HCT116 (cell line): Measurements from ENCODE around the gene OCEL1. TPM values are rescaled to one million over a fixed set of nuclear protein-coding genes. Genes with fewer than 3 reads are reported as not detected.

ENCODE experiments used
- ATAC-seq: fragments of 200-7000 bp; cut with Tn5 transposase; 2 replicates; pipeline ENCODE4 v1.9.1; 2020; ENCODE audit warnings: mild to moderate bottlenecking, moderate library complexity
- BruUV-seq: library from RNA; stranded (reverse); fragments of 400-500 nt; replicated peaks from 2 replicates; lab custom pipeline; 2021; lab: Mats Ljungman, UMichigan
- CTCF ChIA-PET: fragments of 300-600 bp; sonication (Branson Sonifier 250); formaldehyde crosslinking; loops from one replicate; lab custom pipeline; 2021; ENCODE audit warnings: antibody characterized with exemption; lab: Charles Lee
- POLR2A ChIA-PET: fragments of 300-600, 350-600 bp; sonication (Branson Sonifier 250); formaldehyde crosslinking; loops from one replicate; lab custom pipeline; 2021; ENCODE audit warnings: antibody characterized with exemption; lab: Charles Lee
- RAD21 ChIA-PET, 2 experiments: fragments of 300-600 bp; sonication (Branson Sonifier 250); formaldehyde crosslinking; loops; one replicate each; lab custom pipeline; 2023; ENCODE audit warnings: low total read pairs in 2 of 2; ENCODE audit not compliant: uncharacterized antibody in 2 of 2, unreplicated experiment in 2 of 2, low non-redundant PET in 1 of 2; lab: Charles Lee
- DNase-seq: peaks from one replicate; pipeline ENCODE4 v3.0.0-alpha.2; 2010; ENCODE audit warnings: low read depth, low spot score
- H2AFZ ChIP-seq: fragments of 200-600 bp; shearing (Covaris generic), sonication (generic); 2 replicates; pipeline ENCODE4 v1.6.1; 2017; ENCODE audit warnings: low read depth, mixed run types, mixed read lengths, antibody characterized with exemption, low read length; ENCODE audit not compliant: poor library complexity, severe bottlenecking
- H3K27ac ChIP-seq: 2 replicates; pipeline ENCODE4 v1.5.1; 2012; ENCODE audit warnings: low read depth, low read length
- H3K27me3 ChIP-seq: fragments of 200-600 bp; sonication (generic); 2 replicates; pipeline ENCODE4 v1.6.1; 2016; ENCODE audit warnings: mixed run types, low read length, mixed read lengths; ENCODE audit not compliant: insufficient read depth
- H3K36me3 ChIP-seq, 2 experiments: fragments of 200-500 bp in 1 of 2; fragments of 200-600 bp in 1 of 2; sonication (Bioruptor generic) in 1 of 2; sonication (generic) in 1 of 2; 2 replicates each; pipeline versions ENCODE4 v1.5.1 to v1.6.1; 2014 to 2016; ENCODE audit warnings: low read length in 2 of 2, inconsistent platforms in 1 of 2, mixed read lengths in 1 of 2, mixed run types in 1 of 2; ENCODE audit not compliant: insufficient read depth in 2 of 2, control insufficient read depth in 1 of 2
- H3K4me1 ChIP-seq, 2 experiments: fragments of 200-600 bp in 1 of 2; sonication (generic) in 1 of 2; 2 replicates each; pipeline versions ENCODE4 v1.5.1 to v1.6.1; 2012 to 2017; ENCODE audit warnings: low read length in 2 of 2, inconsistent platforms in 1 of 2, mild to moderate bottlenecking in 1 of 2, mixed read lengths in 1 of 2, mixed run types in 1 of 2, moderate library complexity in 1 of 2; ENCODE audit not compliant: insufficient read depth in 2 of 2, control insufficient read depth in 1 of 2
- H3K4me2 ChIP-seq: fragments of 200-600 bp; sonication (generic); 2 replicates; pipeline ENCODE4 v1.6.1; 2017; ENCODE audit warnings: mixed run types, low read length, mixed read lengths
- H3K4me3 ChIP-seq, 2 experiments: fragments of 200-600 bp in 1 of 2; sonication (generic) in 1 of 2; replicated peaks in 1 of 2; 2 replicates each; pipeline ENCODE4 v1.5.1; 2011 to 2016; ENCODE audit warnings: low read length in 2 of 2, control low read depth in 1 of 2, low read depth in 1 of 2, mild to moderate bottlenecking in 1 of 2, mixed read lengths in 1 of 2, mixed run types in 1 of 2
- H3K79me2 ChIP-seq: fragments of 200-600 bp; sonication (generic); 2 replicates; pipeline ENCODE4 v1.6.1; 2017; ENCODE audit warnings: mild to moderate bottlenecking, mixed run types, low read length, moderate library complexity, mixed read lengths; ENCODE audit not compliant: insufficient read depth
- H3K9ac ChIP-seq: fragments of 200-600 bp; sonication (generic); 2 replicates; pipeline ENCODE4 v1.6.1; 2016; ENCODE audit warnings: low read length, mixed read lengths
- H3K9me2 ChIP-seq: fragments of 200-600 bp; sonication (generic), shearing (Covaris generic); 2 replicates; pipeline ENCODE4 v1.6.1; 2017; ENCODE audit warnings: mixed run types, mild to moderate bottlenecking, moderate library complexity; ENCODE audit not compliant: insufficient read depth
- H3K9me3 ChIP-seq, 2 experiments: fragments of 200-500 bp in 1 of 2; fragments of 200-600 bp in 1 of 2; sonication (Bioruptor generic) in 1 of 2; sonication (generic) in 1 of 2; 2 replicates each; pipeline ENCODE4 v1.6.1; 2014 to 2017; ENCODE audit warnings: low read length in 2 of 2, mixed read lengths in 2 of 2, inconsistent platforms in 1 of 2, low read depth in 1 of 2, mild to moderate bottlenecking in 1 of 2, mixed run types in 1 of 2, moderate library complexity in 1 of 2; ENCODE audit not compliant: control insufficient read depth in 1 of 2, insufficient read depth in 1 of 2
- H4K20me1 ChIP-seq: fragments of 200-600 bp; sonication (generic), shearing (Covaris generic); 2 replicates; pipeline ENCODE4 v1.6.1; 2017; ENCODE audit warnings: mixed run types, mild to moderate bottlenecking, moderate library complexity; ENCODE audit not compliant: insufficient read depth
- CEBPB ChIP-seq: IDR thresholded peaks from 2 replicates; pipeline ENCODE4 v1.6.1; 2012; ENCODE audit warnings: low read depth
- FOSL1 ChIP-seq: IDR thresholded peaks from 2 replicates; pipeline ENCODE4 v1.6.1; 2012; ENCODE audit warnings: low read depth
- POLR2AphosphoS5 ChIP-seq: IDR thresholded peaks from 2 replicates; pipeline ENCODE4 v1.6.1; 2011; ENCODE audit warnings: mild to moderate bottlenecking, low read depth, low read length, moderate library complexity
- REST ChIP-seq: IDR thresholded peaks from 2 replicates; pipeline ENCODE4 v1.6.1; 2012; ENCODE audit warnings: low read depth
- SIN3A ChIP-seq: IDR thresholded peaks from 2 replicates; pipeline ENCODE4 v1.6.1; 2012; ENCODE audit warnings: low read depth
- SRF ChIP-seq: IDR thresholded peaks from 2 replicates; pipeline ENCODE4 v1.6.1; 2012; ENCODE audit warnings: low read depth
- TCF7L2 ChIP-seq: IDR thresholded peaks from 2 replicates; pipeline ENCODE4 v1.7.0; 2011; ENCODE audit warnings: borderline replicate concordance, inconsistent platforms; ENCODE audit not compliant: insufficient read depth, insufficient read length; ENCODE audit errors: extremely low read depth
- ZFX ChIP-seq: fragments of 450-650 bp; IDR thresholded peaks from 2 replicates; pipeline ENCODE4 v1.6.1; 2017
- ZNF274 ChIP-seq: fragments of 200-500 bp; sonication (Bioruptor generic); IDR thresholded peaks from 2 replicates; pipeline ENCODE4 v1.6.1; 2014; ENCODE audit warnings: mild to moderate bottlenecking, low read depth, low read length, inconsistent platforms
- intact Hi-C: fragments of 100-400 bp; cut with micrococcal nuclease; formaldehyde crosslinking; loops from 2 replicates; pipeline ENCODE4 v1.10.0; 2022
- total RNA-seq: library from RNA; stranded (reverse); gene quantifications from one replicate; pipeline ENCODE4 v1.2.1, GENCODE V29; 2021; ENCODE audit not compliant: unreplicated experiment

Gene OCEL1
- total RNA-seq, 1 experiment from 2014 or later = 39.8 TPM

GRCh38 chr19:17245535-17245984 lies 19.5 kb downstream of the OCEL1 start, which contains the start of gene NR2F6:
TSS of gene NR2F6 (minus strand) at chr19:17245919. CDS start at chr19:17245220, 699 bp downstream.
- peak within 1 kb of the TSS; percentile 86 for H3K9ac ChIP-seq
- POLR2A ChIA-PET = no interaction called here
- H3K36me3 ChIP-seq = peaks cover 0 to under 1% of the 10 kb centered on the region in 2 experiments; a peak in 1 of 4 replicates
- H3K27me3 ChIP-seq = no peaks in the 10 kb centered on the region
- H3K4me2 ChIP-seq = peak within 1 kb of the TSS; percentile 99
- H3K79me2 ChIP-seq = peaks cover 42% of the 10 kb centered on the region
- peak; percentile 4 for ATAC-seq
- BruUV-seq = no TSS peak
- H2AFZ ChIP-seq = no peak within 1 kb of the TSS
- intact Hi-C loops = no loop called here
- H3K4me1 ChIP-seq = peaks cover 50 to 73% of the 10 kb centered on the region in 2 experiments
- no peaks in the 10 kb centered on the region for H3K9me2 ChIP-seq
- peak within 1 kb of the TSS; percentile 87 to 94 for H3K4me3 ChIP-seq
- no peaks in the 10 kb centered on the region for H3K9me3 ChIP-seq
- H4K20me1 ChIP-seq = no peaks in the 10 kb centered on the region
- CTCF ChIA-PET = no interaction called here
- H3K27ac ChIP-seq = peak within 1 kb of the TSS; percentile 91
- TF ChIP-seq SIN3A (no peak), CEBPB (no peak), POLR2AphosphoS5 (peak; percentile 59), ZNF274 (no peak), REST (no peak), FOSL1 (no peak), TCF7L2 (no peak), ZFX (peak; percentile 64), SRF (no peak)
- no peak for DNase-seq
- RAD21 ChIA-PET = no interaction called here
